B cell (primary cell): ENCODE results near the gene MAPK10.

ENCODE experiments used
- CTCF ChIP-seq: fragments of 200-600 bp; IDR thresholded peaks from one replicate; pipeline ENCODE4 v1.8.0; 2022; ENCODE audit warnings: antibody characterized with exemption, mild to moderate bottlenecking
- EZH2 ChIP-seq: IDR thresholded peaks from 2 replicates; pipeline ENCODE4 v1.6.1; 2012; ENCODE audit warnings: borderline replicate concordance, low read depth, mild to moderate bottlenecking, moderate library complexity, low read length; ENCODE audit not compliant: insufficient read depth, poor library complexity, severe bottlenecking

DNA sequence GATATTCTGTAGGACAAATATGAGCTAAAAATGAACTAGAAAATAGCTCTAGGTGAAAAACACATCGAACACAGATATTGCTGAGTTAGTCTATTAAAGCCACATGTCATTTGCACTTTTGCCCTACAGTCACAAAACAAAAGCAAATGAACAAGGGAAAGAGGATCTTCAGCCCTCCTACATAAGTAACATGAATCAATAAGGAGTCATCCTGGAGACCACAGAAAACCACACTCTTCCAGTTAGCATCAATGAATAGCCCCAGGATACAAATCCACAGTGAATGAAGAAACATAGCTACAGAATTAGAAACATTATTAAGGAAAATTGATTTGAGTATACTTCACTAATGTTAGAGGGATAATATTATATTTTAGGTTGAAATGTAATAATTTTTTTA is 311.4 kb downstream of the MAPK10 start:
- no peak for TF ChIP-seq CTCF
- TF ChIP-seq EZH2, result no peak
